GM12892 (cell line): Measurements from ENCODE around the gene ATP2B2.

Experiments used
- POLR2A ChIP-seq: IDR thresholded peaks from 2 replicates; pipeline ENCODE4 v1.6.1; 2011; ENCODE audit warnings: low read depth, low read length, control low read depth
- POLR2AphosphoS5 ChIP-seq: IDR thresholded peaks from 2 replicates; pipeline ENCODE4 v1.6.1; 2011; ENCODE audit warnings: low read depth, low read length, control low read depth
- TAF1 ChIP-seq: IDR thresholded peaks from 2 replicates; pipeline ENCODE4 v1.6.1; 2011; ENCODE audit warnings: low read depth, mild to moderate bottlenecking, control low read depth, low read length, borderline replicate concordance

GRCh38 chr3:10328460-10329071 lies 176.8 kb downstream of the ATP2B2 start:
- TF ChIP-seq TAF1 (no peak), POLR2AphosphoS5 (no peak), POLR2A (no peak)
